AG20443 (cell line): ENCODE data around the gene PML.
"Not testable (repeated sequence)": the region's sequence is repeated elsewhere in the genome, so short reads cannot be mapped to it uniquely, and the experiment has no call there.

Source experiments
- DNase-seq: peaks from one replicate; pipeline ENCODE4 v3.0.0; 2012; ENCODE audit warnings: low spot score, mixed read lengths

The PML gene

DNA sequence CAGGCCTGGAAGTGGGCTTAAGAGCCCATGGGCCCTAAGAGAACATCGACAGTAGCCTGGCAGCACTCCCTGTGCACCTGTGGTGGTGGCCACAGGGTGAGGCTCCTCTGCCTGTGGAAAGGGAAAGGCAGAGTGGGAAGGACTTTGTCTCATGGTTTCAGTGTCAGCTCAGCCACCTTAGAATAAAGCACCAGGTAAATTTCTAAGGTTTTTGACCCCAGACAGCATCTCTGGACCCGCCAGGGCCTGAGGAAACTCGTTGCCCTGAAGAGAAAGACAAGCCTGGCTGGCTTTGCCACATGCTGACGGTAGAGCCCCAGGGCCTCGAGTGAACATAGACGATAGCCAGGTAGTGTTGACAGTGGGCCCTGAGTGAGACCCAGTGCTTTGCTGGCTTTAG lies 65.7 kb downstream of the PML start:
- DNase-seq = no peak

DNA sequence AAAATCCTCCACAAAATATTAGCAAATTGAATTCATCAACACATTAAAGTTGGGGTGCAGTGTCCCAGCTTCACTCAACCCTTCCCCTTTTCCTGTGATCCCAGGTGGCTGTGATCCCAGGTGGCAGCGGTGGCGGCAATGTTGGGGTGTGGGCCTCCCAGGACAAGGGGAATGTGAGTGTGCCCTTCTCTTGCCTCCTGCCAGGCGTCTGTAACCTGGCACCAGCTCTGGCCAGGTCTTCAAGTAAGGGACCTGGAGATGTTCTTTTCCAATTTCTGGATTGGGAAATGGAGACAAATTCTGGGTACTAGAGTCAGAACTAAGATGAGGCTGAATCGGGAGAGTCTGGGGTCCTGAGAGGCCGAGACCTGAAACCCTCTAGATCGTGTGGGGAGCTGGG lies 67.7 kb downstream of the PML start:
- no peak for DNase-seq

DNA sequence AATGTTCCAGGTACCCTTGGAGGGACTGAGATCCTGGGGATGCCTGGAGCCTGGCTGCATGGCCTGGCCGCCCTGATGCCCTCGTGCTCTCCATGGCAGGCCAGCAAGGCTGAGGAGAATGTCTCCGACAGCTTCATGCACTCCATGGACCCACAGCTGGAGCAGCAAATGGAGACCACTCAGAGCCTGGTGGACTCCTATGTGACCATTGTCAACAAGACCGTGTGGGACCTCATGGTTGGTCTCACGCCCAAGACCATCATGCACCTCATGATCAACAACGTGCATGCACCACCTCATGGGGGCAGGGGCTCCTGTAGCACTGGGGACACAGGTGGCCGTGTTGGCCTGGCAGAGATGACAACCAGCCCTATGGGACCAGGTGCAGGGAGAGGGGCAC lies 68.2 kb downstream of the PML start:
- DNase-seq = no peak

DNA sequence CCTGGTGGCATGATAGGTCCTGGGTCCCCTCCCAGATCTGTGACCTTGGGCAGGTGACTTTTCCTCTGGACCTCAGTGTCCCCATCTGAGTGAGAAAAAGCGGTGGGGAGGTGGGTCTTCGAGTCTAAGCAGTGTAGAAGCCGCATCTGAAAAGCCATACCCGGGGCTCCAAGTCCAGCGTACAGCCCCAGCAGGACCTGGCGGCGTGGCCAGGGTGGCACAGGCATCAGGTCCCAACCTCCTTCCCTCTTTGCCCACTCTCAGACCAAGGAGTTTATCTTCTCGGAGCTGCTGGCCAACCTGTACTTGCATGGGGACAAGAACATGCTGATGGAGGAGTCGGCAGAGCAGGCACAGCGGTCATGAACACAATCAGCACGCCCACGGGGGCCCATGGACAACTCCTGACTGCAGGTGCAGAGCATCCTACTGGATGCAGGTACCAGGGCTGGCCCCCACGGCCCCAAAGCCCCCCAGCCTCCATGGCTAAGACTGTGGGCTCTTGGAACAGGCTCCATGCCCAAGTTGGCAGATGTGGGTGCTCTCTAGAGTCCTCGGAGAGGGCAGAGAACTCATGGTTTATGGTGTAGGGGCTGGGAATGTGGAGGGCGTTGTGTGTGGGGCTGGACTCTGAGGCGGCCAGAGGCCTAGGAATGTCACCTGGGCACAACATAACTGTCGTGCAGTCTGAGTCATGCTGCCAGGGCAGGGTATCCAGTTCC lies 69.1 kb downstream of the PML start:
- DNase-seq = not testable (repeated sequence)

GRCh38 chr15:74064183-74064582 lies 69.7 kb downstream of the PML start:
- DNase-seq = not testable (repeated sequence)

GRCh38 chr15:74064822-74065221 lies 70.3 kb downstream of the PML start:
- not testable (repeated sequence) for DNase-seq

- not testable (repeated sequence) for DNase-seq
Observed at GRCh38 chr15:74065684-74066411, 71.3 kb downstream of the PML start.

GRCh38 chr15:74071645-74072044 lies 77.1 kb downstream of the PML start:
- not testable (repeated sequence) for DNase-seq

GRCh38 chr15:74072132-74072531 lies 77.6 kb downstream of the PML start:
- not testable (repeated sequence) for DNase-seq

DNA sequence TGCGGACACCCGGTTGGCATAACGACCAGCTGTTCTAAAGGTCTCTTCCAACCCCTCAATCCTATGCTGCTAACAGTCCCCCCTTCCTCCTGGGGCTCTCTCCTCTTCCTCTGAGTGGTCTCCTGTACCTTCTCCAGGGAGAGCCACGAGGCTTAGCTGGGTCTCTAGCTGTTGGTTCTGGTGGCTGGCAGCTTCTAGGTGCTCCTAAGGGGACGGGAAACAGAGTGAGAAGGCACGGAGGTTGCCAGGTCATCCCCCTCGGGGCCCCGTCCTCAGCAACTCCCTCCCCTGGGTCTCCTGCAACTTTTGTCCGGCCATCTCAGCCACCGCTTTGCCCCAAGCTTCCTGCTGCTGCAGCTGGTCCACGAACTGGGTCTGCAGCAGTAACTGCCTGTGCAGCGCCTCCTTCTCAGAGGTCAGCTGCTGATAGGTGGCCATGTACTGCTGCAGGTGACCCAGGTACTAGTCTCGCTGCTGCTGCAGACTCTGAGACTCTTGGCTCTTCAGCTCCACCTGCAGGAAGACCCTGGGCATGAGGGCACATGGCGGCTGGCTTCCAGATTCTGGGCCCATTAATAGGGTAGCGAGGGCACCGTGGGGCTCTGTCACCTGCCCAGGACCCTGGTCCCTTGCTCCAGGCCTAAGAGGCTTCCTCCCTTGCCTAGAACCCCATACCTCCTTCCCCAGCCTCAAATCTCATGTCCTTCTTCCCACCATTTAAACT lies 78.3 kb downstream of the PML start:
- not testable (repeated sequence) for DNase-seq

GRCh38 chr15:74075781-74076180 lies 81.3 kb downstream of the PML start:
- DNase-seq = not testable (repeated sequence)

- not testable (repeated sequence) for DNase-seq
Observed at GRCh38 chr15:74082450-74082849, 87.9 kb downstream of the PML start, which contains the start of gene GOLGA6A. Gene GOLGA6A (minus strand): TSS chr15:74082550. CDS start chr15:74082509, 41 bp downstream.

DNA sequence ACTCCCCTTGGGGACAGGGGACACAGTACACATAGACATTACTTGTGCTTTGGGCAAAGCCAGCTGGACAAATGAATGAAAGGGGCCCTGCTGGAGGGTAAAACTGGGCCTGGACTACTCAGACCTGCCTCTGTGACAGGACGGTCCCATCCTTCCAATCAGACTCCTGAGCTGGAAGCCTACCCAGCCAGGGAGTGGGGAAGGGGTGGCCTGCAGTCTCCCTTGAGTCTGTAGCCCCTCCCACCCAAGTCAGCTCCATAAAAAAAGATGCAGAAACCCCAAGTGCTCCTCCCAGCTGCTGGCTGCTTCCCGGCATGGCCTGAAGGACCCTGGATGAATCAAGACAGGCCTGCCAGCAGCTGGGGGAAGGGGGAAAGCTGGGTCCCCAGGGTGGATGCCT lies 100.1 kb downstream of the PML start:
- not testable (repeated sequence) for DNase-seq

GRCh38 chr15:74095610-74096009 lies 101.1 kb downstream of the PML start:
- DNase-seq = not testable (repeated sequence)

DNA sequence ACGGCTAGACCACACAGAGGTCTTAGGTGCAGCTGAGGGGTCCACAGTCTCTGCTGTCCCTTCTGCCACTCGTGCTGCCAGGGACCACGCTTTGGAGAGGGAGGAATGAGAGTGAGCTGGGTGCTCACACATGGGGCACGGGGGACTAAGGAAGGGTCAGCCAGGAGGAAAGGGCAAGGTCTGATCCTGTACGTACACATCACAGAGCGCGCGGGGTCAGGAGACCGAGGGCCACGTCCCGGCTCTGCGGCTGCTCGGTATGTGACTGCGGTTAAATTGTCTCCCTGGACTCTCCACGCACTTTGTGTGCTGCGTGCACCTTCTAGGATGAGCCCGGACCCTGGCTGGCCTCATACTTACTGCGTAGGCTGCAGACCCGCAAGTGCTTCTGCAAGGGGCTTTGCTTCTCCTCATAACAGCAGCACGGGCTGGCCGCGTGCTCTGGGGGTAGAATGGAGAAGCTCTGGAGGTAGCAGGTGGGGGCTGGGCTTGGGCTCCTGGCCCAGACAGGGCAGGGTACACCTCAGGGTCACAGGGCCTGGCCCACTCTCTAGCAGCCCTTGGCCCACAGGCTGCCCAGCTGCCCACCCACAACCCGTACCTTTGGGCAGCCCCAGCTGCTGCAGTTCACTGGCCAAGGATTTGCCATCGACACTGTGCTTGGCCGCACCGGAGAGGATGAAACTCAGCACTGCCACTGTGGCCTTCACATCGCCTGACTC lies 102.4 kb downstream of the PML start:
- DNase-seq = not testable (repeated sequence)
